HG02981 (cell line): Measurements from ENCODE around the gene SLC41A3.
"Not testable (repeated sequence)": the region's sequence is repeated elsewhere in the genome, so short reads cannot be mapped to it uniquely, and the experiment has no call there.

Experiments used
- ATAC-seq: cut with Tn5 transposase; IDR thresholded peaks from one replicate; pipeline ENCODE4 v1.9.1; 2021; ENCODE audit warnings: mild to moderate bottlenecking, moderate library complexity; ENCODE audit not compliant: unreplicated experiment

Gene SLC41A3

GRCh38 chr3:126084768-126085180, 850 bp upstream of the SLC41A3 start:
- no peak for ATAC-seq

- peak; percentile 51 for ATAC-seq
These were observed 412 bp downstream of the SLC41A3 start for GRCh38 chr3:126083511-126083912.

GRCh38 chr3:126083138-126083445, 832 bp downstream of the SLC41A3 start:
- ATAC-seq, result no peak

- ATAC-seq, result no peak
These were observed 1.4 kb downstream of the SLC41A3 start for GRCh38 chr3:126082362-126083137.

- no peak for ATAC-seq
These were observed 2.1 kb downstream of the SLC41A3 start for GRCh38 chr3:126081618-126082361.

GRCh38 chr3:126080970-126081369, 3.0 kb downstream of the SLC41A3 start:
- no peak for ATAC-seq

GRCh38 chr3:126078866-126079265, 5.1 kb downstream of the SLC41A3 start:
- ATAC-seq, result no peak

- ATAC-seq, result no peak
These were observed 6.2 kb downstream of the SLC41A3 start for GRCh38 chr3:126077754-126078153.

GRCh38 chr3:126076140-126076539, 7.8 kb downstream of the SLC41A3 start:
- no peak for ATAC-seq

- no peak for ATAC-seq
These were observed 13.8 kb downstream of the SLC41A3 start for GRCh38 chr3:126070146-126070545.

- ATAC-seq, result no peak
These were observed 16.0 kb downstream of the SLC41A3 start for GRCh38 chr3:126067959-126068358.

GRCh38 chr3:126066676-126067075, 17.2 kb downstream of the SLC41A3 start:
- ATAC-seq, result not testable (repeated sequence)

GRCh38 chr3:126065876-126066275, 18.0 kb downstream of the SLC41A3 start:
- no peak for ATAC-seq

- no peak for ATAC-seq
These were observed 19.2 kb downstream of the SLC41A3 start for GRCh38 chr3:126064627-126065258.

GRCh38 chr3:126063358-126063965, 20.5 kb downstream of the SLC41A3 start:
- ATAC-seq, result no peak

GRCh38 chr3:126061301-126062032, 22.5 kb downstream of the SLC41A3 start:
- ATAC-seq, result no peak

GRCh38 chr3:126060613-126061145, 23.2 kb downstream of the SLC41A3 start:
- no peak for ATAC-seq

GRCh38 chr3:126058666-126059065, 25.3 kb downstream of the SLC41A3 start:
- ATAC-seq, result no peak

GRCh38 chr3:126057936-126058335, 26.0 kb downstream of the SLC41A3 start:
- no peak for ATAC-seq

- no peak for ATAC-seq
These were observed 26.5 kb downstream of the SLC41A3 start for GRCh38 chr3:126057501-126057819.
